Astrocyte (in vitro differentiated cells and primary cell): ENCODE results near the gene ITPR2.

Experiments
- CTCF ChIP-seq: IDR thresholded peaks from 2 replicates; pipeline ENCODE4 v1.5.1; 2011; ENCODE audit warnings: low read depth, mild to moderate bottlenecking, inconsistent platforms, low read length, moderate library complexity; ENCODE audit not compliant: insufficient read depth
- EZH2 ChIP-seq: IDR thresholded peaks from 2 replicates; pipeline ENCODE4 v1.6.1; 2012; ENCODE audit warnings: mild to moderate bottlenecking, low read length, inconsistent platforms; ENCODE audit not compliant: insufficient read depth

- no peak for TF ChIP-seq CTCF
- no peak for TF ChIP-seq EZH2
Measured at GRCh38 chr12:26668847-26669246, 164.1 kb downstream of the ITPR2 start.
